H9 (cell line): ENCODE data around the gene SLC19A1. TPM values are rescaled to one million over a fixed set of nuclear protein-coding genes. Genes with fewer than 3 reads are reported as not detected.

Experiments
- DNase-seq: peaks from one replicate; pipeline ENCODE4 v3.0.0-alpha.2; 2017
- H2AFZ ChIP-seq: one replicate; pipeline ENCODE4 v1.6.1; 2013; ENCODE audit warnings: mild to moderate bottlenecking, low read length, control low read depth, moderate library complexity
- H2AK5ac ChIP-seq: 2 replicates; pipeline ENCODE4 v1.6.1; 2013; ENCODE audit warnings: low read length, control low read depth, mixed read lengths; ENCODE audit not compliant: insufficient read length
- H2BK120ac ChIP-seq: one replicate; pipeline ENCODE4 v1.6.1; 2013; ENCODE audit warnings: low read depth, mild to moderate bottlenecking, low read length, control low read depth, inconsistent platforms; ENCODE audit not compliant: poor library complexity, severe bottlenecking
- H2BK12ac ChIP-seq: 2 replicates; pipeline ENCODE4 v1.6.1; 2013; ENCODE audit warnings: low read length, control low read depth, mixed read lengths, low read depth; ENCODE audit not compliant: insufficient read length
- H2BK15ac ChIP-seq: 2 replicates; pipeline ENCODE4 v1.6.1; 2013; ENCODE audit warnings: low read depth, low read length, control low read depth
- H2BK20ac ChIP-seq: one replicate; pipeline ENCODE4 v1.6.1; 2013; ENCODE audit warnings: low read depth, mild to moderate bottlenecking, low read length, control low read depth, inconsistent platforms; ENCODE audit not compliant: poor library complexity, severe bottlenecking
- H2BK5ac ChIP-seq: 2 replicates; pipeline ENCODE4 v1.6.1; 2013; ENCODE audit warnings: low read length, control low read depth, mixed read lengths; ENCODE audit not compliant: insufficient read length
- H3K14ac ChIP-seq: 2 replicates; pipeline ENCODE4 v1.6.1; 2013; ENCODE audit warnings: low read length, control low read depth; ENCODE audit not compliant: insufficient read depth
- H3K18ac ChIP-seq: 2 replicates; pipeline ENCODE4 v1.6.1; 2013; ENCODE audit warnings: low read depth, mild to moderate bottlenecking, mixed read lengths, low read length, control low read depth; ENCODE audit not compliant: insufficient read length
- H3K23ac ChIP-seq: 2 replicates; pipeline ENCODE4 v1.6.1; 2013; ENCODE audit warnings: low read length, control low read depth, mixed read lengths, low read depth; ENCODE audit not compliant: insufficient read length
- H3K23me2 ChIP-seq: 2 replicates; pipeline ENCODE4 v1.6.1; 2013; ENCODE audit warnings: low read depth, mild to moderate bottlenecking, mixed read lengths, low read length, control low read depth; ENCODE audit not compliant: insufficient read length, poor library complexity, severe bottlenecking
- H3K27ac ChIP-seq: 2 replicates; pipeline ENCODE4 v1.5.1; 2013; ENCODE audit warnings: low read length, control low read depth, mixed read lengths, low read depth; ENCODE audit not compliant: insufficient read length
- H3K27me3 ChIP-seq: 2 replicates; pipeline ENCODE4 v1.6.1; 2013; ENCODE audit warnings: low read length, control low read depth, inconsistent platforms; ENCODE audit not compliant: insufficient read depth
- H3K4ac ChIP-seq: 2 replicates; pipeline ENCODE4 v1.6.1; 2013; ENCODE audit warnings: low read depth, mild to moderate bottlenecking, control low read depth, inconsistent platforms, low read length, moderate library complexity
- H3K4me1 ChIP-seq: 2 replicates; pipeline ENCODE4 v1.6.1; 2013; ENCODE audit warnings: low read length, control low read depth, inconsistent platforms; ENCODE audit not compliant: insufficient read depth
- H3K4me2 ChIP-seq: 2 replicates; pipeline ENCODE4 v1.6.1; 2013; ENCODE audit warnings: low read length, control low read depth, mixed read lengths; ENCODE audit not compliant: insufficient read length, insufficient read depth
- H3K56ac ChIP-seq: 2 replicates; pipeline ENCODE4 v1.6.1; 2013; ENCODE audit warnings: low read depth, mild to moderate bottlenecking, mixed read lengths, low read length, control low read depth; ENCODE audit not compliant: insufficient read length
- H3K79me1 ChIP-seq: 2 replicates; pipeline ENCODE4 v1.6.1; 2013; ENCODE audit warnings: low read depth, mild to moderate bottlenecking, moderate library complexity, low read length, control low read depth, inconsistent platforms; ENCODE audit not compliant: insufficient read depth, poor library complexity, severe bottlenecking
- H3K79me2 ChIP-seq: 2 replicates; pipeline ENCODE4 v1.6.1; 2013; ENCODE audit warnings: low read length, control low read depth, inconsistent platforms; ENCODE audit not compliant: insufficient read depth
- H3K9ac ChIP-seq: 2 replicates; pipeline ENCODE4 v1.6.1; 2013; ENCODE audit warnings: low read length, control low read depth, mixed read lengths; ENCODE audit not compliant: insufficient read length; ENCODE audit errors: extremely low read depth
- H3K9me3 ChIP-seq: one replicate; pipeline ENCODE4 v1.6.1; 2013; ENCODE audit warnings: low read depth, low read length, inconsistent platforms; ENCODE audit not compliant: control insufficient read depth
- H3T11ph ChIP-seq: one replicate; pipeline ENCODE4 v1.6.1; 2013; ENCODE audit warnings: mild to moderate bottlenecking, low read length, control low read depth, inconsistent platforms
- H4K20me1 ChIP-seq: one replicate; pipeline ENCODE4 v1.6.1; 2013; ENCODE audit not compliant: control insufficient read depth, insufficient read length, insufficient read depth
- H4K5ac ChIP-seq: 2 replicates; pipeline ENCODE4 v1.6.1; 2013; ENCODE audit warnings: low read depth, mild to moderate bottlenecking, mixed read lengths, low read length, control low read depth; ENCODE audit not compliant: insufficient read length
- H4K8ac ChIP-seq: replicated peaks from 2 replicates; pipeline ENCODE4 v1.6.1; 2013; ENCODE audit warnings: low read length, control low read depth, mixed read lengths, low read depth; ENCODE audit not compliant: insufficient read length
- H4K91ac ChIP-seq: 2 replicates; pipeline ENCODE4 v1.6.1; 2013; ENCODE audit warnings: low read depth, mild to moderate bottlenecking, moderate library complexity, mixed read lengths, low read length, control low read depth; ENCODE audit not compliant: insufficient read length
- H3K27ac Mint-ChIP-seq, 3 experiments: 2 replicates in 2 of 3; 3 replicates in 1 of 3; pipeline ENCODE4 v1.8.0; 2020 to 2021; ENCODE audit warnings: mixed read lengths in 3 of 3, mild to moderate bottlenecking in 1 of 3, moderate library complexity in 1 of 3
- H3K27me3 Mint-ChIP-seq: 2 replicates; pipeline ENCODE4 v1.8.0; 2021; ENCODE audit warnings: low read depth, mild to moderate bottlenecking, moderate library complexity, mixed read lengths
- H3K36me3 Mint-ChIP-seq, 3 experiments: 2 replicates in 2 of 3; 3 replicates in 1 of 3; pipeline ENCODE4 v1.8.0; 2020 to 2021; ENCODE audit warnings: low read depth in 3 of 3, mixed read lengths in 3 of 3; ENCODE audit not compliant: insufficient read depth in 1 of 3
- H3K4me1 Mint-ChIP-seq, 2 experiments: 2 replicates each; pipeline ENCODE4 v1.8.0; 2020; ENCODE audit warnings: mixed read lengths in 2 of 2
- H3K4me3 Mint-ChIP-seq, 2 experiments: 2 replicates in 1 of 2; 3 replicates in 1 of 2; pipeline ENCODE4 v1.8.0; 2020 to 2021; ENCODE audit warnings: mild to moderate bottlenecking in 2 of 2, mixed read lengths in 2 of 2, moderate library complexity in 1 of 2
- H3K9me3 Mint-ChIP-seq, 2 experiments: 2 replicates in 1 of 2; 3 replicates in 1 of 2; pipeline ENCODE4 v1.8.0; 2020; ENCODE audit warnings: mild to moderate bottlenecking in 2 of 2, mixed read lengths in 2 of 2, moderate library complexity in 1 of 2
- CTCF ChIP-seq: fragments of 200-600 bp; sonication (generic); conservative IDR thresholded peaks from 3 replicates; pipeline ENCODE4 v1.8.0; 2021; ENCODE audit warnings: antibody characterized with exemption, mild to moderate bottlenecking
- WGBS: extraction: QIAGEN DNeasy Blood & Tissue Kit; methylation state at CpG from one replicate; pipeline ENCODE4 v1.1.7; 2013; ENCODE audit warnings: missing lambda C conversion rate, low lambda C conversion rate, mixed read lengths; ENCODE audit not compliant: insufficient read length; ENCODE audit errors: extremely low coverage; 5-methylcytosine and 5-hydroxymethylcytosine counted together
- total RNA-seq: library from RNA; stranded (reverse); gene quantifications from 2 replicates; pipeline ENCODE4 v1.2.1, GENCODE V29; 2021

SLC19A1 gene
- total RNA-seq, 1 experiment from 2014 or later, result 32.4 TPM

DNA sequence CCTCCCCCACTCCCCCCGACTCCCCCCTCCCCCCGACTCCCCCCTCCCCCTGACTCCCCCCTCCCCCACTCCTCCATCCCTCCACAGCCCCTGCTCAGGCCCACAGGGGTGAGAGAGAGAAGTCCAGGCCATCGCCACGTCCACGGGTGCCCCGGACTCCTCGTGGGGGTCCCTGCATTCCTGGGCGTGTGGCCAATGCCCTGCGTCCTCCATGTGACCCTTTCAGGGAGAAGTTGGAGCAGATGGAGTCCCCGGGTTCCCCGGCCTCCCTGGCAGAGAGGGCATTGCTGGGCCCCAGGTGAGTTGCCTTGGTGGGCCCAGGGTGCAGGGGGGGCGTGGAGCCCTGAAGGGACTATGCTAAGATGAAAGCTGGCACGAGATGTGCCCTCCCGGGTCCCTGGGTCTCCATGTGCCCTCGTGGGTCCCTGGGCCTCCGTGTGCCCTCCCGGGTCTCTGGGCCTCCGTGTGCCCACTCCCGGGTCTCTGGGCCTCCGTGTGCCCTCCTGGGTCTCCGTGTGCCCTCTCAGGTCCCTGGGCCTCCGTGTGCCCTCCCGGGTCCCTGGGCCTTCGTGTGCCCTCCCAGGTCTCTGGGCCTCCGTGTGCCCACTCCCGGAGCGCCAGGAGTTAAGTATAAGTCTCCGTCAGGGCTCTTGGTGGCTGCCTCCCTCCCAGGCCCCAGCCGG is 52.0 kb downstream of the SLC19A1 start:
- no peaks in the 10 kb centered on the region for H3K79me2 ChIP-seq
- H3K18ac ChIP-seq, result no peak overlapping the region
- H3K4me1 ChIP-seq, result no peaks in the 10 kb centered on the region
- H3K9ac ChIP-seq, result no peak overlapping the region
- H2BK5ac ChIP-seq, result no peak overlapping the region
- no peak overlapping the region for H4K91ac ChIP-seq
- Mint-ChIP-seq H3K4me1 (peaks cover 14 to 18% of the 10 kb centered on the region in 2 experiments), H3K9me3 (no peaks in the 10 kb centered on the region), H3K27me3 (no peaks in the 10 kb centered on the region), H3K27ac (no peak overlapping the region), H3K4me3 (no peak overlapping the region), H3K36me3 (peaks cover 8 to 44% (median 25%) of the 10 kb centered on the region in 3 experiments; a peak in 6 of 7 replicates)
- WGBS, result no CpG with 5 or more reads among the region's 29 CpGs
- H2BK20ac ChIP-seq, result no peak overlapping the region
- H3K27ac ChIP-seq, result no peak overlapping the region
- no peaks in the 10 kb centered on the region for H3K9me3 ChIP-seq
- no peak overlapping the region for H2AK5ac ChIP-seq
- no peak overlapping the region for H3K4me2 ChIP-seq
- no peak overlapping the region for H2BK15ac ChIP-seq
- no peak overlapping the region for H2BK12ac ChIP-seq
- no peak overlapping the region for H4K8ac ChIP-seq
- no peak overlapping the region for H3K23ac ChIP-seq
- no peak overlapping the region for H4K5ac ChIP-seq
- no peak overlapping the region for H3K14ac ChIP-seq
- H2BK120ac ChIP-seq, result no peak overlapping the region
- no peak for DNase-seq
- H3K27me3 ChIP-seq, result no peaks in the 10 kb centered on the region
- H3T11ph ChIP-seq, result no peak overlapping the region
- H3K23me2 ChIP-seq, result no peaks in the 10 kb centered on the region
- H3K4ac ChIP-seq, result no peak overlapping the region
- no peaks in the 10 kb centered on the region for H4K20me1 ChIP-seq
- no peak for TF ChIP-seq CTCF
- H3K56ac ChIP-seq, result no peak overlapping the region
- H3K79me1 ChIP-seq, result no peaks in the 10 kb centered on the region
- no peak overlapping the region for H2AFZ ChIP-seq
